ENCODE data around the gene CDH8.

DNA sequence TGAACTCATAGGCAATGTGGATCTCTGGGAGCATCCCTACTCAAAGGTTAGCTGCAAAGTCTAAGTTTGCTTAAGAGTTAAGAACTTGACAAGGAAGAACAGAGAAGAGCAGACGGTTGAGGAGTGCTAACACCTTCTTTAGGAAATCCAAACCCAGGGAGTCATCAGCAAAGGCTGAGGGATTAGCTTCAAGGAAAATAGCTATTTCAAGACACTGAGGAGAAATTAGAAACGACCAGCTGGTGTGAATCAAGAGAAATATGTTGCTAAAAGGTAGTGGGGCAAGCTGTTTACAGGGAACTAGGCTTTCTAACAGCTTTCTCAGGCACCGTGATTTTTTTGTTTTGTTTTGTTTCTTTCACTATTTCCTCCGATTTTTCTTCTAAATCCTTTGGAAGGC is 90.7 kb downstream of the CDH8 start:
- TF ChIP-seq, protein P1, sequence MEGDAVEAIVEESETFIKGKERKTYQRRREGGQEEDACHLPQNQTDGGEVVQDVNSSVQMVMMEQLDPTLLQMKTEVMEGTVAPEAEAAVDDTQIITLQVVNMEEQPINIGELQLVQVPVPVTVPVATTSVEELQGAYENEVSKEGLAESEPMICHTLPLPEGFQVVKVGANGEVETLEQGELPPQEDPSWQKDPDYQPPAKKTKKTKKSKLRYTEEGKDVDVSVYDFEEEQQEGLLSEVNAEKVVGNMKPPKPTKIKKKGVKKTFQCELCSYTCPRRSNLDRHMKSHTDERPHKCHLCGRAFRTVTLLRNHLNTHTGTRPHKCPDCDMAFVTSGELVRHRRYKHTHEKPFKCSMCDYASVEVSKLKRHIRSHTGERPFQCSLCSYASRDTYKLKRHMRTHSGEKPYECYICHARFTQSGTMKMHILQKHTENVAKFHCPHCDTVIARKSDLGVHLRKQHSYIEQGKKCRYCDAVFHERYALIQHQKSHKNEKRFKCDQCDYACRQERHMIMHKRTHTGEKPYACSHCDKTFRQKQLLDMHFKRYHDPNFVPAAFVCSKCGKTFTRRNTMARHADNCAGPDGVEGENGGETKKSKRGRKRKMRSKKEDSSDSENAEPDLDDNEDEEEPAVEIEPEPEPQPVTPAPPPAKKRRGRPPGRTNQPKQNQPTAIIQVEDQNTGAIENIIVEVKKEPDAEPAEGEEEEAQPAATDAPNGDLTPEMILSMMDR (IDR thresholded peaks at IDR 0.05; ENCODE audit: insufficient read depth, low read length, poor library complexity, severe bottlenecking): no peak
- no peak for TF ChIP-seq EZH2phosphoT487 (conservative IDR thresholded peaks at IDR 0.05; ENCODE audit: low read length)
